NCI-H1694 treated with DMSO at 0.1 percent for 48 hours (cell line): Measurements from ENCODE around the gene COL11A2.

ENCODE experiments used
- DNase-seq: peaks from one replicate; lab custom pipeline; 2025; lab: John Stamatoyannopoulos, UW

Gene COL11A2

DNA sequence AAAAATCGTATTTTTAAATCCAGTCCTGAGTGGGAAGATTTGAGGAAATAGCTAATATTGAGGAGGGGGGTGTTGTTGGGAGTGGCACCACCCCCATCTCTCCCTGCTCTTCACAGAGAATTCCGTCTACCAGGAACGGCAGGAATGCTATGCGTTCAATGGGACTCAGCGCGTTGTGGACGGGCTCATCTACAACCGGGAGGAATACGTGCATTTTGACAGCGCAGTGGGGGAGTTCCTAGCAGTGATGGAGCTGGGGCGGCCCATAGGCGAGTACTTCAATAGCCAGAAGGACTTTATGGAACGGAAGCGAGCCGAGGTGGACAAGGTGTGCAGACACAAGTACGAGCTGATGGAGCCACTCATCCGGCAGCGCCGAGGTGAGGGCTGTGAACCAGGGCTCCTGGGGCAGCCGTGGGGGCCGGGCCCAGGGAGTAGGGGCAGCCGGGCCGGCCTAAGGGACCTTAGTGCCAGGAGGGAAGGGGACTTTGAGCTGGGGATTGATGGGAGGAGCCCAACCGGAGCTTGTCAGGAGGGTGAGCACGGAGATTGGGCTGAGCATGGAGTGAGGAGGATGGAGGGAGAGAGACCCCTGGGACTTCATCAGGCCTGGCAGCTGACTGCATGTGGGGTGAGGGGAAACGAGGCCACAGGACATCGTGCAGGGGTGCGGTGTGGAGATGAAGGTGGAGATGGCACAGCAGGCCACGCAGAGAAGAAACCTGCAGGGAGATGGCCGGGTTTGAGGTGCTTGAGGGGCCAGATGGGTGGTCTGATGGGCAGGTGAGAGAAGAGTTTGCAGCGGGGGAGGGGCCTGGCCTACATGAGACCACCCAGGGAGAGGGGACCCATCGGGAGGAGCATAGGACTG lies 75.2 kb downstream of the COL11A2 start:
- DNase-seq = no peak

DNA sequence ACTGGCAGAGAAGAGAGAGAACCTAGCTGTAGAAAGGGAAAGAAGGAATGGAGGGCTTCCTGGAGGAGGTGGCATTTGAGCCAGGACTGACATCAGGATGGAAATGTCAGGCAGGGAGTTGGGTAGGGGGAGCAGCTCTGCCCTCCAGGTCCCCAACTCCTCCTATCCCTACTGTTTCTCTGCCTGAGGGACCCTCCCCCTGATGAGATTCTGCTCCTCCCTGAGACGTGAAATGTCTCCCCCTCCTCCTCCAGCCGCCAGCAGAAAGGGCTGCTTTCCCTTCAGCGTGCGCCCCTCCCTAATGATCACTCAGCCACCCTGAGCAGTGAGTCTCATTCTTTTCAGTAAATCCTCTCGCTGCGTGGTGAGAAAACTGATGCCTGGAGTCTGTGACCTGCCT lies 75.8 kb downstream of the COL11A2 start:
- no peak for DNase-seq

DNA sequence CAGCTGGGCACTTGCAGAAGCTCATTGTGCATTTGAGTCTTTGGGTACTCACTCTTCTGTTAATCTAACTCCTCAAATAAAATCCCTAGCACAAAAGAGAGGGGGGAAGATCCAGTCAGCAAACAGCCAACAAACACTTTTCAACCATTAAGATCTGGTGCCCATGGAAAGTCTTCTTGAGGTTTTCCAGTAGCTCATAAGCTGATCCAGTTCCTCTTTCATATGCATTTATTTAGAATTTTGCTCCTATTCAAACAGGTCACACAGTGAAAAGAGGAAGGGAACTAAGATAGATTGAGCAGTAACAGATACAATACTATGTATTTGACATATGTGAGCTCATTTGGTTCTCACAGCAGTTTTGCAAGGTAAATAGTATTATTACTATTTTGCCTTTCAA lies 77.9 kb downstream of the COL11A2 start:
- DNase-seq = no peak

DNA sequence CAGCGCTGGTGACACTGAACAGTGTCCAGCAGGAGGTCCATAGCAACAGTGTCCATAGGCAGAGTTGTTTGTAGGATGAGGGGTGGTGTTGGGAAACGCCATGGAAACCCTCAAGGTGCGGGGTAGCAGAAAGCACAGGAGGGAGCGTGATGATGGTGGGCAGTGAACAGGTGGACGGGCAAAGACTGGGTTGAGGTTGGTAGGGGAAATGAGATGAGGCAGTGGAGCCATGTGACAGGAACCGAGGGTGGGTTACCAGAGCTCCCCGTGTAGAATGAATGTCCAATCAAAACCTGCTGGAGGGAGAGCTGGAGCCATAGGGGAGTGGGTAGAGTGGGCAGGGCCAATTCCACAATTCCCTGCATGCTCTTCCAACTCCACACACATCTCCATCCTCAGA lies 78.5 kb downstream of the COL11A2 start:
- no peak for DNase-seq
